ENCODE results near the gene RAD51B. TPM values are rescaled to one million over a fixed set of nuclear protein-coding genes. Genes with fewer than 3 reads are reported as not detected.

The RAD51B gene
- total RNA-seq, 6 experiments from 2014 or later: 2.7 to 5.8 (median 4.3) TPM

- Histone ChIP-seq H3K4me1 (peaks cover 0 to 42% (median 18%) of the 10 kb centered on the region in 4 donors), H3K27me3 (no peaks in the 10 kb centered on the region), H3K4me3 (no peak overlapping the region), H3K27ac (peak overlapping the region in 2 of 3 donors; percentile 9 to 95), H3K9me3 (no peaks in the 10 kb centered on the region), H3K36me3 (no peaks in the 10 kb centered on the region)
- TF ChIP-seq, protein P1, sequence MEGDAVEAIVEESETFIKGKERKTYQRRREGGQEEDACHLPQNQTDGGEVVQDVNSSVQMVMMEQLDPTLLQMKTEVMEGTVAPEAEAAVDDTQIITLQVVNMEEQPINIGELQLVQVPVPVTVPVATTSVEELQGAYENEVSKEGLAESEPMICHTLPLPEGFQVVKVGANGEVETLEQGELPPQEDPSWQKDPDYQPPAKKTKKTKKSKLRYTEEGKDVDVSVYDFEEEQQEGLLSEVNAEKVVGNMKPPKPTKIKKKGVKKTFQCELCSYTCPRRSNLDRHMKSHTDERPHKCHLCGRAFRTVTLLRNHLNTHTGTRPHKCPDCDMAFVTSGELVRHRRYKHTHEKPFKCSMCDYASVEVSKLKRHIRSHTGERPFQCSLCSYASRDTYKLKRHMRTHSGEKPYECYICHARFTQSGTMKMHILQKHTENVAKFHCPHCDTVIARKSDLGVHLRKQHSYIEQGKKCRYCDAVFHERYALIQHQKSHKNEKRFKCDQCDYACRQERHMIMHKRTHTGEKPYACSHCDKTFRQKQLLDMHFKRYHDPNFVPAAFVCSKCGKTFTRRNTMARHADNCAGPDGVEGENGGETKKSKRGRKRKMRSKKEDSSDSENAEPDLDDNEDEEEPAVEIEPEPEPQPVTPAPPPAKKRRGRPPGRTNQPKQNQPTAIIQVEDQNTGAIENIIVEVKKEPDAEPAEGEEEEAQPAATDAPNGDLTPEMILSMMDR (IDR thresholded peaks at IDR 0.05): no peak
- TF ChIP-seq POLR2A (IDR thresholded peaks at IDR 0.05): no peak
- intact Hi-C loops (cut with DNase I): no loop called here
- peak in 1 of 4 donors; percentile 4 for ATAC-seq
- DNase-seq: no peak
- 71% methylated on average over 1 of the region's 1 CpG for WGBS (ENCODE audit: insufficient coverage, low coverage, low lambda C conversion rate, missing lambda C conversion rate)
Measured at GRCh38 chr14:67944605-67945004, 125.0 kb downstream of the RAD51B start.

- Histone ChIP-seq H3K36me3 (no peaks in the 10 kb centered on the region), H3K27ac (no peak overlapping the region), H3K9me3 (no peaks in the 10 kb centered on the region), H3K4me1 (peaks cover 0 to 4% (median under 1%) of the 10 kb centered on the region in 4 donors), H3K27me3 (no peaks in the 10 kb centered on the region), H3K4me3 (no peak overlapping the region)
- intact Hi-C loops (cut with DNase I): no loop called here
- no peak for DNase-seq
- WGBS (ENCODE audit: insufficient coverage, low coverage, low lambda C conversion rate, missing lambda C conversion rate): 100% methylated on average over 2 of the region's 4 CpGs
- no peak for ATAC-seq
- TF ChIP-seq POLR2A (IDR thresholded peaks at IDR 0.05): no peak
- TF ChIP-seq, protein P1 (IDR thresholded peaks at IDR 0.05): no peak
Measured at GRCh38 chr14:67949771-67950170, 130.2 kb downstream of the RAD51B start.

DNA sequence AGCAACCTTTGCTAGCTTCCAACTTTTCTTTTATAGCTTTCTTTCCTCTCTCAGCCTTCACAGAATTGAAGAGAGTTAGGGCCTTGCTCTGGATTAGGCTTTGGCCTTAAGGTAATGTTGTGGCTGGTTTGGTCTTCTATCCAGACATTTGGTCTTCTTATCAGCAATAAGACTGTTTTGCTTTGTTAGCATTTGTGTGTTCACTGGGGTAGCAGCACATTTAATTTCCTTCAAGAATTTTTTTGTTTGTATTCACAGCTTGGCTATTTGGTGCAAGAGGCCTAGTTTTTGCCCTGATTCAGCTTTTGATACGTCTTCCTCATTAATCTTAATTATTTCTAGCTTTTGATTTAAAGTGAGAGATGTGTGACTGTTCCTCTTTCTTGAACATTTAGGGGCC is 130.8 kb downstream of the RAD51B start:
- Histone ChIP-seq H3K36me3 (no peaks in the 10 kb centered on the region), H3K27me3 (no peaks in the 10 kb centered on the region), H3K4me1 (no peaks in the 10 kb centered on the region), H3K9me3 (no peaks in the 10 kb centered on the region), H3K4me3 (no peak overlapping the region), H3K27ac (no peak overlapping the region)
- WGBS (ENCODE audit: insufficient coverage, low coverage, low lambda C conversion rate, missing lambda C conversion rate): 84% methylated on average over 1 of the region's 1 CpG
- DNase-seq (no peak), ATAC-seq (no peak)
- intact Hi-C loops (cut with DNase I): no loop called here
- TF ChIP-seq, protein P1 (IDR thresholded peaks at IDR 0.05): no peak
- no peak for TF ChIP-seq POLR2A (IDR thresholded peaks at IDR 0.05)

- ATAC-seq: no peak
- DNase-seq: no peak
- no peak overlapping the region for H3K27ac ChIP-seq
- no peak for TF ChIP-seq POLR2A (IDR thresholded peaks at IDR 0.05)
- TF ChIP-seq, protein P1 (IDR thresholded peaks at IDR 0.05): no peak
- H3K4me1 ChIP-seq: no peaks in the 10 kb centered on the region
- H3K9me3 ChIP-seq: no peaks in the 10 kb centered on the region
- H3K27me3 ChIP-seq: no peaks in the 10 kb centered on the region
- no peaks in the 10 kb centered on the region for H3K36me3 ChIP-seq
- intact Hi-C loops (cut with DNase I): no loop called here
- WGBS (ENCODE audit: insufficient coverage, low coverage, low lambda C conversion rate, missing lambda C conversion rate): 95% methylated on average over 2 of the region's 2 CpGs
- H3K4me3 ChIP-seq: no peak overlapping the region
Measured at GRCh38 chr14:67951529-67952135, 132.1 kb downstream of the RAD51B start.
